Measurements from ENCODE around the gene RAD51B. TPM values are rescaled to one million over a fixed set of nuclear protein-coding genes. Genes with fewer than 3 reads are reported as not detected.

The RAD51B gene
- total and polyA plus RNA-seq, 3 donors from 2014 or later, result 5.5 to 22.5 (median 19.1) TPM

DNA sequence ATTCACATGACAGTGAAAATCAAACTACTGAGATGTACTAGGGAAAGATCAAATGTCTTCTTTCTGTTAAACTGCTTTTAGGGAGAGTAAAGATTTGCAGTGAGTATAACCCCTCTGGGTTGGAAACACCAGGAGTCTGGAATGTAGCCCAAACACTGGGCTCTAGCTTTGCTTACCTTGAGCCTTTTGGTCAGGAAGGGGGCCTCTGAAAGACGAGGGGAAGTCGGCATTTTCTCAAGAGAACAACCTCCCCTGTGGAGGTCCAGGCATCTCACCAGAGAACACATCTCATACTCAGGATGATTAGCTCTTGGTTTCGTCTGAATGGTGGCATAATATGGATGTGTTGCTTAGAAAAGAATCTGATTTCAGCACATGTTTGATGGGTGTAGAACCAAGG, 804.2 kb downstream of the RAD51B start:
- no peaks in the 10 kb centered on the region for H3K9me3 ChIP-seq
- H3K36me3 ChIP-seq (ENCODE audit: low read depth, missing control alignments), result no peaks in the 10 kb centered on the region
- intact Hi-C loops (cut with DNase I; ENCODE audit: low total_unique reads), result no loop called here
- peaks cover 30% of the 10 kb centered on the region for H3K4me1 ChIP-seq
- H3K27me3 ChIP-seq, result no peaks in the 10 kb centered on the region
- H3K4me3 ChIP-seq, result no peak overlapping the region
- no peak overlapping the region for H3K27ac ChIP-seq
- TF ChIP-seq POLR2A (IDR thresholded peaks at IDR 0.05) (no peak), CTCF (IDR thresholded peaks at IDR 0.05) (no peak)
- DNase-seq, result no peak
- 65 to 77% methylated on average over 3 of the region's 3 CpGs for WGBS, 2 donors

DNA sequence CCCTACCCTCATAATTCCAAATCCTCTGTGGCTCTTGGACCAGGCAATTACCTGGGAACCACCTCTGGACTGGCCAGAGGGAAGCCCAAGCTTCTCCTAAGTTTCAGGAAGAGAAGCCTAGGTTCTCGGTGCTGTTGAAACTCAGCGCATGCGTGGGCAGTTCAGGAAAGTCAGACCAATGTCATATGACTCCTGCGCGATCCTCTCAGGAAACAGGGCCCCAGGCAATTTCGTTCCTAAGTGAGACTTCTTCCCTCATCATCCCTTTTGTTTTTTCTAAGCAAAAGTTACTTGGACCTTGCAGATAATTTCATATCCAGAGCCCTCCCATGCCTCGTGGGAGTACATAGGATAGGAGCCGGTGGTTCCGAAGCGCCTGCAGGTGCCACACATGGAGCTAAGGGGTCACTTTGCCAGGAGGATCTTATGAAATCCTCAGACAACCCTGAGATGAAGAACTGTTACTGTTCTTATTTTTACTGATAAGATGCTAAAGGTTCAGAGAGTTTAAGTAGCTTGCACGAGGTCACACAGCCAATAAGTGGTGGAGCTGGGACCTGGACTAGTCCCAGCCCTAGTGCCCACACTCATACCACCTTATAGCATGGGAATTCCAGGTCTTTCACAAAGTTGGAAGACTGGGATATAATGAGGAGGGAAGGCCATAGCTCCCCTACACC, 805.1 kb downstream of the RAD51B start:
- TF ChIP-seq POLR2A (IDR thresholded peaks at IDR 0.05), result no peak

GRCh38 chr14:68625366-68626090, 805.9 kb downstream of the RAD51B start:
- TF ChIP-seq CTCF (IDR thresholded peaks at IDR 0.05) (no peak), POLR2A (IDR thresholded peaks at IDR 0.05) (no peak)
- WGBS, 2 donors, result 91 to 95% methylated on average over 6 to 7 of the region's 7 CpGs
- H3K9me3 ChIP-seq, result no peaks in the 10 kb centered on the region
- no peaks in the 10 kb centered on the region for H3K27me3 ChIP-seq
- intact Hi-C loops (cut with DNase I; ENCODE audit: low total_unique reads), result no loop called here
- no peak for DNase-seq
- H3K36me3 ChIP-seq (ENCODE audit: low read depth, missing control alignments), result no peaks in the 10 kb centered on the region
- H3K27ac ChIP-seq, result no peak overlapping the region
- peaks cover 23% of the 10 kb centered on the region for H3K4me1 ChIP-seq
- no peak overlapping the region for H3K4me3 ChIP-seq

More for the DNA sequence above, 805.1 kb downstream of the RAD51B start:
- no peak overlapping the region for H3K4me3 ChIP-seq
- intact Hi-C loops (cut with DNase I; ENCODE audit: low total_unique reads), result no loop called here
- no peaks in the 10 kb centered on the region for H3K27me3 ChIP-seq
- peaks cover 30% of the 10 kb centered on the region for H3K4me1 ChIP-seq
- H3K36me3 ChIP-seq (ENCODE audit: low read depth, missing control alignments), result no peaks in the 10 kb centered on the region
- DNase-seq, result no peak
- 82 to 90% methylated on average over 11 of the region's 11 CpGs for WGBS, 2 donors
- no peaks in the 10 kb centered on the region for H3K9me3 ChIP-seq
- no peak overlapping the region for H3K27ac ChIP-seq

GRCh38 chr14:68626386-68626785, 806.8 kb downstream of the RAD51B start:
- Histone ChIP-seq H3K36me3 (ENCODE audit: low read depth, missing control alignments) (no peaks in the 10 kb centered on the region), H3K4me1 (peaks cover 23% of the 10 kb centered on the region), H3K9me3 (no peaks in the 10 kb centered on the region), H3K27ac (peak overlapping the region in 1 of 2 donors; percentile 26), H3K27me3 (no peaks in the 10 kb centered on the region), H3K4me3 (no peak overlapping the region)
- intact Hi-C loops (cut with DNase I; ENCODE audit: low total_unique reads), result no loop called here
- WGBS, 2 donors, result 30 to 73% methylated on average over 1 of the region's 1 CpG
- TF ChIP-seq CTCF (IDR thresholded peaks at IDR 0.05), result no peak
- no peak for TF ChIP-seq POLR2A (IDR thresholded peaks at IDR 0.05)
- DNase-seq, result no peak

- WGBS, 2 donors, result 37 to 61% methylated on average over 6 of the region's 6 CpGs
- TF ChIP-seq CTCF (IDR thresholded peaks at IDR 0.05) (no peak), POLR2A (IDR thresholded peaks at IDR 0.05) (no peak)
- intact Hi-C loops (cut with DNase I; ENCODE audit: low total_unique reads), result no loop called here
- H3K4me1 ChIP-seq, result peaks cover 32% of the 10 kb centered on the region
- DNase-seq, result peak; percentile 75
- no peaks in the 10 kb centered on the region for H3K36me3 ChIP-seq (ENCODE audit: low read depth, missing control alignments)
- H3K4me3 ChIP-seq, result no peak overlapping the region
- H3K9me3 ChIP-seq, result no peaks in the 10 kb centered on the region
- peak overlapping the region in 1 of 2 donors; percentile 37 for H3K27ac ChIP-seq
- no peaks in the 10 kb centered on the region for H3K27me3 ChIP-seq
These were observed 807.7 kb downstream of the RAD51B start for GRCh38 chr14:68627050-68627867.
